AG09319 (cell line): Measurements from ENCODE around the gene NABP1.

Experiments
- DNase-seq: peaks from one replicate; pipeline ENCODE4 v3.0.0-alpha.2; 2010; ENCODE audit warnings: low read depth; ENCODE audit errors: extremely low read depth
- TF ChIP-seq, protein P1 (sequence below): IDR thresholded peaks from 2 replicates; pipeline ENCODE4 v1.5.1; 2011; ENCODE audit warnings: low read depth, mild to moderate bottlenecking, inconsistent platforms, low read length, moderate library complexity

Gene NABP1

GRCh38 chr2:191691898-191692297 is 14.0 kb downstream of the NABP1 start:
- TF ChIP-seq, protein P1, sequence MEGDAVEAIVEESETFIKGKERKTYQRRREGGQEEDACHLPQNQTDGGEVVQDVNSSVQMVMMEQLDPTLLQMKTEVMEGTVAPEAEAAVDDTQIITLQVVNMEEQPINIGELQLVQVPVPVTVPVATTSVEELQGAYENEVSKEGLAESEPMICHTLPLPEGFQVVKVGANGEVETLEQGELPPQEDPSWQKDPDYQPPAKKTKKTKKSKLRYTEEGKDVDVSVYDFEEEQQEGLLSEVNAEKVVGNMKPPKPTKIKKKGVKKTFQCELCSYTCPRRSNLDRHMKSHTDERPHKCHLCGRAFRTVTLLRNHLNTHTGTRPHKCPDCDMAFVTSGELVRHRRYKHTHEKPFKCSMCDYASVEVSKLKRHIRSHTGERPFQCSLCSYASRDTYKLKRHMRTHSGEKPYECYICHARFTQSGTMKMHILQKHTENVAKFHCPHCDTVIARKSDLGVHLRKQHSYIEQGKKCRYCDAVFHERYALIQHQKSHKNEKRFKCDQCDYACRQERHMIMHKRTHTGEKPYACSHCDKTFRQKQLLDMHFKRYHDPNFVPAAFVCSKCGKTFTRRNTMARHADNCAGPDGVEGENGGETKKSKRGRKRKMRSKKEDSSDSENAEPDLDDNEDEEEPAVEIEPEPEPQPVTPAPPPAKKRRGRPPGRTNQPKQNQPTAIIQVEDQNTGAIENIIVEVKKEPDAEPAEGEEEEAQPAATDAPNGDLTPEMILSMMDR = no peak
- no peak for DNase-seq

DNA sequence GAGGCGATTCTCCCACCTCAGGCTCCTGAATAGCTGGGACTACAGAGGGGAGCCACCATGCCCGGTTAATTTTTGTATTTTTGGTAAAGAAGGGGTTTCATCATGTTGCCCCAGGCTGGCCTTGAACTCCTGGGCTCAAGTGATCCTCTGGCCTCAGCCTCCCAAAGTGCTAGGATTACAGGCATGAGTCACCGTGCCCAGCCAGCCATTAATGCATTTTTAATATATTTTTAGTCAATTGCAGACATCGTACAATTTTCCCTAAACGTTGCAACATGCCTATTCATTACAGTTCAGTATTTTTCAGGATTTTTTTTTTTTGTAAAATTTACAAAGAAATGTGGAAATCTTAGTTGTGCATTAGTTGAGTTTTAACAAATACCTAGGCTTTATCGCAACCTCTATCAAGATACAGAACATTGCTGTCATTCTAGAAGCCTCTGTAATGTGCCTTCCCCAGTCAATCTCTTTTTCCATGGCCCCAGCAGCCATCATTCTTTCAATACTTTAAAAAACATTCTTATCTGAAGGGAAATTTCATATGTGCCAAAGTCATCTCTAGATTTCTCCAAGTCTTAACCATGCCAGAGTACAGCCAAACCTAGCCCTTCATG is 14.7 kb downstream of the NABP1 start:
- TF ChIP-seq, protein P1 = no peak
- no peak for DNase-seq

GRCh38 chr2:191693166-191693565 is 15.2 kb downstream of the NABP1 start:
- TF ChIP-seq, protein P1 = no peak
- DNase-seq = no peak

DNA sequence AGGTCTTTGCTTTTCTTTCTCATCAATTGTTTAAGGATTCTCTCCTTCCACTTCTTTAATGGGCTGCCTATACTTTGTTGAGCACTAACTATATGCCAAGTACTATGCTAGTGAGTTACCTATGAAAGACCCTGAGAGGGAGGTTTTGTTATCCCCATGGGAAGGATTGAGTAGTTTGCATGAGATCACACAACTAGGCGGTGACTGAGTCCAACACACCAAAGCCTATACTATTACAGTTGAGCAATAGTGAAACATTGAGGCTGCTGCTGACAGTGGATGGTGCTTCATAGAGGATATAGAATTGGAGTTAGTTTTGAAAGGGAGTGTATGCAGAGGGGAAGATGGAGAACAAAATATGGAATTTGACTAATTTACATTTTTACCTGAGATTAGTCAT is 15.8 kb downstream of the NABP1 start:
- DNase-seq = no peak
- TF ChIP-seq, protein P1 = no peak

GRCh38 chr2:191696001-191696400 is 18.1 kb downstream of the NABP1 start:
- no peak for DNase-seq
- TF ChIP-seq, protein P1 = no peak

DNA sequence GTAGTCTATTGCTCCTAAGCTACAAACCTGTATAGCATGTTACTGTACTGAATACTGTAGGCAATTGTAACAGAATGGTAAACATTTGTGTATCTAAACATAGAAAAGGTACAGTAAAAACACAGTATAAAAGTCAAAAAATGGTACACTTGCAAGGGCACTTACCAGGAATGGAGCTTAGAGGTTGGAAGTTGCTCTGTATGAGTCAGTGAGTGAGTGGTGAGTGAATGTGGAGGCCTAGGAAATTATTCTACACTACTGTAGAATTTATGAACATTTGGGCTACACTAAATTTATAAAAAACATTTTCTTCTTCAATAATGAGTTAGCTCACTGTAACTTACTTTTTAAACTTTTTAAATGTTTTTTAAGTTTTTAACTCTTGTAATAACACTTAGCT is 19.0 kb downstream of the NABP1 start:
- DNase-seq = no peak
- TF ChIP-seq, protein P1 = no peak

GRCh38 chr2:191697870-191698269 is 19.9 kb downstream of the NABP1 start:
- no peak for DNase-seq
- TF ChIP-seq, protein P1 = no peak
